ENCODE measurements around the gene KIAA0232. TPM values are rescaled to one million over a fixed set of nuclear protein-coding genes. Genes with fewer than 3 reads are reported as not detected.

Gene KIAA0232
- total and polyA plus RNA-seq, 9 of the 15 experiments (the other 6 are each of a cell fraction or from before 2014, with no cell fraction given), result 3.5 to 17.4 (median 13.0) TPM

GRCh38 chr4:6916587-6917460 lies 134.3 kb downstream of the KIAA0232 start (continued):
- TF ChIP-seq TBL1XR1 (IDR thresholded peaks at IDR 0.05; ENCODE audit: low read length in 2 of 2), result peak; percentile 21 to 92; a peak in 2 of 4 replicates
- TF ChIP-seq HDAC2 (IDR thresholded peaks at IDR 0.05), result peak; percentile 95
- no peak for TF ChIP-seq ZNF445 (CRISPR knock-in tag; IDR thresholded peaks at IDR 0.05; ENCODE audit: low read depth)
- TF ChIP-seq ZC3H8 (IDR thresholded peaks at IDR 0.05), result no peak
- peak; percentile 73; the same call in 1 of the 2 replicates for TF ChIP-seq MECOM (CRISPR knock-in tag; IDR thresholded peaks at IDR 0.05)
- TF ChIP-seq DIDO1 (tag; IDR thresholded peaks at IDR 0.05; ENCODE audit: low read depth), result no peak
- TF ChIP-seq STAT5B (CRISPR knock-in tag; IDR thresholded peaks at IDR 0.05), result no peak
- TF ChIP-seq HMBOX1 (IDR thresholded peaks at IDR 0.05), result peak; percentile 56
- TF ChIP-seq TBP (optimal IDR thresholded peaks at IDR 0.05; ENCODE audit: low read depth, low read length), result no peak
- TF ChIP-seq NR4A1 (CRISPR knock-in tag; IDR thresholded peaks at IDR 0.05), result no peak
- TF ChIP-seq NR4A1 (tag; IDR thresholded peaks at IDR 0.05), result peak; percentile 67; the same call in 1 of the 2 replicates
- 0 out of 2 replicates have a peak, but pooled peaks have one; percentile 31 for TF ChIP-seq GABPB1 (CRISPR knock-in tag; IDR thresholded peaks at IDR 0.05)
- TF ChIP-seq HCFC1 (IDR thresholded peaks at IDR 0.05; ENCODE audit: low read depth, low read length), result peak; percentile 41; the same call in 1 of the 2 replicates
- no peak for TF ChIP-seq ERF (CRISPR knock-in tag; IDR thresholded peaks at IDR 0.05)
- no peak for TF ChIP-seq NFXL1 (CRISPR knock-in tag; IDR thresholded peaks at IDR 0.05)
- no peak for TF ChIP-seq DNMT1 (IDR thresholded peaks at IDR 0.05)
- peak; percentile 97 for TF ChIP-seq ETV1 (tag; conservative IDR thresholded peaks at IDR 0.05; ENCODE audit: low read depth)
- no peak for TF ChIP-seq RBM14 (IDR thresholded peaks at IDR 0.05; ENCODE audit: borderline replicate concordance, insufficient read depth, low read depth, low read length)
- TF ChIP-seq TCF7L2 (IDR thresholded peaks at IDR 0.05; ENCODE audit: low read depth, low read length), result no peak
- no peak for TF ChIP-seq U2AF2 (optimal IDR thresholded peaks at IDR 0.05; ENCODE audit: low read depth, low read length)

Data from K562 (cell line).